K562 (cell line): Measurements from ENCODE around the gene FBXO36. TPM values are rescaled to one million over a fixed set of nuclear protein-coding genes. Genes with fewer than 3 reads are reported as not detected.
A peak's percentile ranks its signal among the peaks of the same experiment; 100 is the strongest.

Experiments
- C11orf30 ChIP-seq: fragments of 450-650 bp; IDR thresholded peaks from 2 replicates; pipeline ENCODE4 v1.6.1; 2016; ENCODE audit warnings: low read depth, mild to moderate bottlenecking
- CCNT2 ChIP-seq: IDR thresholded peaks from 2 replicates; pipeline ENCODE4 v1.6.1; 2011; ENCODE audit warnings: borderline replicate concordance, low read depth, mild to moderate bottlenecking, moderate library complexity, mixed read lengths, low read length; ENCODE audit not compliant: insufficient read length; ENCODE audit errors: extremely low read depth
- CHD1 ChIP-seq: fragments of 200-600 bp; sonication (generic); IDR thresholded peaks from one replicate; pipeline ENCODE4 v1.6.1; 2012; ENCODE audit warnings: mild to moderate bottlenecking, moderate library complexity, low read length, inconsistent platforms
- ELF1 ChIP-seq: fragments of 200-800 bp; sonication (Bioruptor generic); IDR thresholded peaks from 2 replicates; pipeline ENCODE4 v1.6.1; 2016; ENCODE audit warnings: missing genetic modification characterization, missing compliant biosample characterization
- ETV6 ChIP-seq, 3 experiments: fragments of 150-350 bp in 1 of 3; sonication (generic) in 1 of 3; formaldehyde crosslinking in 1 of 3; IDR thresholded peaks; 2 replicates each; pipeline versions ENCODE4 v1.6.1 to v1.8.0; 2014 to 2022; ENCODE audit warnings: borderline replicate concordance in 2 of 3, low read depth in 2 of 3, antibody characterized with exemption in 1 of 3, low read length in 1 of 3, mild to moderate bottlenecking in 1 of 3, missing genetic modification reagents in 1 of 3
- FOXJ3 ChIP-seq: sonication (generic); formaldehyde crosslinking; IDR thresholded peaks from 2 replicates; pipeline ENCODE4 v1.4.0; 2020; ENCODE audit warnings: mild to moderate bottlenecking, missing genetic modification reagents
- FUS ChIP-seq: fragments of 200-400 bp; formaldehyde crosslinking; optimal IDR thresholded peaks from 2 replicates; pipeline ENCODE3; 2017; ENCODE audit warnings: low read depth, low read length
- HDAC1 ChIP-seq, 2 experiments: fragments of 450-650 bp; IDR thresholded peaks; 2 replicates each; pipeline ENCODE4 v1.6.1; 2016 to 2017; ENCODE audit warnings: inconsistent platforms in 1 of 2, mild to moderate bottlenecking in 1 of 2, moderate library complexity in 1 of 2
- HEY1 ChIP-seq: fragments of 250-450 bp; sonication (Bioruptor Pico); IDR thresholded peaks from 2 replicates; pipeline ENCODE4 v1.5.0; 2020; ENCODE audit warnings: mild to moderate bottlenecking, moderate library complexity, borderline replicate concordance
- MAZ ChIP-seq, 2 experiments: fragments of 450-650 bp in 1 of 2; sonication (generic) in 1 of 2; formaldehyde crosslinking; IDR thresholded peaks in 1 of 2; conservative IDR thresholded peaks in 1 of 2; 2 replicates each; pipeline versions ENCODE4 v1.4.0 to v1.5.0; 2020; ENCODE audit warnings: mild to moderate bottlenecking in 1 of 2, missing genetic modification reagents in 1 of 2
- NCOA1 ChIP-seq: fragments of 450-650 bp; IDR thresholded peaks from 2 replicates; pipeline ENCODE4 v1.6.1; 2016; ENCODE audit warnings: low read depth
- RBFOX2 ChIP-seq: fragments of 200-400 bp; formaldehyde crosslinking; IDR thresholded peaks from 2 replicates; pipeline ENCODE4 v1.6.1; 2017; ENCODE audit warnings: low read depth, mild to moderate bottlenecking, low read length, moderate library complexity
- SRF ChIP-seq, 2 experiments: fragments of 250-450, 450-650 bp in 1 of 2; sonication (Bioruptor Pico) in 1 of 2; sonication (generic) in 1 of 2; formaldehyde crosslinking; IDR thresholded peaks; 2 replicates each; pipeline versions ENCODE4 v1.5.0 to v1.5.1; 2020 to 2022; ENCODE audit warnings: mild to moderate bottlenecking in 1 of 2, missing genetic modification reagents in 1 of 2
- TOE1 ChIP-seq, 2 experiments: fragments of 450-650 bp in 1 of 2; sonication (generic) in 1 of 2; formaldehyde crosslinking in 1 of 2; IDR thresholded peaks; 2 replicates each; pipeline versions ENCODE4 v1.7.1 to v1.8.0; 2016 to 2022; ENCODE audit warnings: borderline replicate concordance in 2 of 2, mild to moderate bottlenecking in 2 of 2, antibody characterized with exemption in 1 of 2, inconsistent platforms in 1 of 2, low read depth in 1 of 2, missing genetic modification reagents in 1 of 2, moderate library complexity in 1 of 2
- TRIM24 ChIP-seq, 2 experiments: fragments of 450-650 bp; IDR thresholded peaks; 2 replicates each; pipeline ENCODE4 v1.6.1; 2016
- ZNF586 ChIP-seq: fragments of 450-650 bp; formaldehyde crosslinking; conservative IDR thresholded peaks from 2 replicates; pipeline ENCODE4 v1.4.0; 2020; ENCODE audit warnings: mild to moderate bottlenecking, moderate library complexity
- polyA plus RNA-seq, 8 experiments: library from polyadenylated mRNA; depleted of rRNA in 4 of 8; stranded (reverse) in 5 of 8; unstranded in 3 of 8; fragments of >200 nt; fragmentation: Nextera tagmentation in 2 of 8; fragmentation: Illumina TruSeq in 1 of 8; extraction: Ambion mirVana in 2 of 8; extraction: Trizol in 1 of 8; gene quantifications; 2 replicates each; pipeline versions ENCODE4 v1.2.1 to v1.2.3, GENCODE V29; 2011 to 2014; ENCODE audit warnings: inconsistent platforms in 1 of 8, missing spikeins in 1 of 8
- total RNA-seq, 7 experiments: library from RNA; depleted of rRNA in 6 of 7; stranded (reverse); fragments of >200 nt in 6 of 7; fragmentation: Illumina TruSeq in 2 of 7; extraction: Trizol in 2 of 7; gene quantifications; 2 replicates each; pipeline versions ENCODE4 v1.2.1 to v1.2.3, GENCODE V29; 2011 to 2021; ENCODE audit warnings: low replicate concordance in 1 of 7
- TF ChIP-seq, protein P1 (sequence below): sonication (generic); formaldehyde crosslinking; IDR thresholded peaks from 2 replicates; pipeline ENCODE4 v1.4.0; 2020; ENCODE audit warnings: mild to moderate bottlenecking, missing genetic modification reagents
- TF ChIP-seq, protein P2 (sequence below), 3 experiments: fragments of 200-800 bp in 1 of 3; fragments of 250-450 bp in 1 of 3; fragments of 450-650 bp in 1 of 3; sonication (Bioruptor Pico) in 1 of 3; sonication (Bioruptor generic) in 1 of 3; formaldehyde crosslinking in 1 of 3; IDR thresholded peaks; 2 replicates each; pipeline versions ENCODE4 v1.6.1 to v1.8.0; 2016 to 2022; ENCODE audit warnings: mild to moderate bottlenecking in 2 of 3, missing genetic modification characterization in 2 of 3, missing compliant biosample characterization in 1 of 3, moderate library complexity in 1 of 3

The FBXO36 gene
- total and polyA plus RNA-seq, 9 of the 15 experiments (the other 6 are each of a cell fraction or from before 2014, with no cell fraction given): 0.40 to 0.91 (median 0.58) TPM

DNA sequence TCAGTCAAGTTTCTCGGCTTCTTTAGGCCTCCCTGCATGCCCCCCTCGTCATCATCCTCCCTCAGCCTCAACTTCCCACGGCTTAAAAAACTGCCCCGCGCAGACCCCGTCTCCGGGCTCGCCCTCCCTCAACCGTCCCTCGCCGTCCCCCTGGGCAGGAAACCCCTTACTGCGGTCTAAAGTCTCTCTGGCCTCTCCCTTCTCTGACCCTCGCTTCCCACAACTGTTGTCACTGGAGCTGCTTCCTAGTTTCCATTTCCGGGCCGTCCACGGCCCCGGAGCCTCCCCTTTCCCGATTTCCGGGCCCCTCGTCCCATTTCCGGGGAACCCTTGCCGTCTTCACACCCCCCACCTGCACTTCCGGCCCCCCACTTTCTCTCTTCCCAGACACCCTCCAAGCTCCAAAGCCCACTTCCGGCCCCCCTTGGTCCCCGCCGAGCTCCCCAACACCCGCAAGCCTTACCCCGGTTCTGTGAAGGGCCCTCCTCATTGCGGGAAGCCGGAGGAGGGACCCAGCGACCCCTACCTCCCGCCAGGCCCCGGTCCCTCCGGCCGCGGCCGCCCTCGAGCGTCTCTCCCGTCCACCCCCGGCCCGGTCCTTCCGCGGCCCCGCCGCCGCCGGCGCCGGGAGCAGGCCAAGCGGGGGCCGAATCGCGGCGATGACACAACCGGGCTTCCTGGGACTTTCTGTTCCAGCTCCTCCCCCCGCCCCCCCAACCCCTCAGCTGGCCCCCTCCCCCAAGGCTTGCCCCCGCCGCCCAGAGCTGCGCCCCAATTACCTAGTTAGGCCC lies 1.0 kb upstream of the FBXO36 start (continued):
- TF ChIP-seq ETV6 (IDR thresholded peaks at IDR 0.05; ENCODE audit: borderline replicate concordance in 1 of 2, low read depth in 2 of 2, low read length in 1 of 2): peak; percentile 88 to 95
- no peak for TF ChIP-seq ETV6 (CRISPR knock-in tag; IDR thresholded peaks at IDR 0.05; ENCODE audit: borderline replicate concordance)
- TF ChIP-seq TRIM24 (IDR thresholded peaks at IDR 0.05): peak in 1 of 2 experiments; percentile 58; a peak in 1 of 4 replicates
- TF ChIP-seq, protein P1, sequence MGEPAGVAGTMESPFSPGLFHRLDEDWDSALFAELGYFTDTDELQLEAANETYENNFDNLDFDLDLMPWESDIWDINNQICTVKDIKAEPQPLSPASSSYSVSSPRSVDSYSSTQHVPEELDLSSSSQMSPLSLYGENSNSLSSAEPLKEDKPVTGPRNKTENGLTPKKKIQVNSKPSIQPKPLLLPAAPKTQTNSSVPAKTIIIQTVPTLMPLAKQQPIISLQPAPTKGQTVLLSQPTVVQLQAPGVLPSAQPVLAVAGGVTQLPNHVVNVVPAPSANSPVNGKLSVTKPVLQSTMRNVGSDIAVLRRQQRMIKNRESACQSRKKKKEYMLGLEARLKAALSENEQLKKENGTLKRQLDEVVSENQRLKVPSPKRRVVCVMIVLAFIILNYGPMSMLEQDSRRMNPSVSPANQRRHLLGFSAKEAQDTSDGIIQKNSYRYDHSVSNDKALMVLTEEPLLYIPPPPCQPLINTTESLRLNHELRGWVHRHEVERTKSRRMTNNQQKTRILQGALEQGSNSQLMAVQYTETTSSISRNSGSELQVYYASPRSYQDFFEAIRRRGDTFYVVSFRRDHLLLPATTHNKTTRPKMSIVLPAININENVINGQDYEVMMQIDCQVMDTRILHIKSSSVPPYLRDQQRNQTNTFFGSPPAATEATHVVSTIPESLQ: no peak
- TF ChIP-seq HEY1 (CRISPR knock-in tag): no peak
- no peak for TF ChIP-seq FUS
- TF ChIP-seq CHD1: peak; percentile 39
- no peak for TF ChIP-seq SRF (CRISPR knock-in tag; IDR thresholded peaks at IDR 0.05)
- peak; percentile 76 for TF ChIP-seq ELF1 (tag)
- peak; percentile 79 for TF ChIP-seq NCOA1
- TF ChIP-seq TOE1 (IDR thresholded peaks at IDR 0.05; ENCODE audit: borderline replicate concordance): 0 out of 2 replicates have a peak, but pooled peaks have one; percentile 24
- no peak for TF ChIP-seq TOE1 (CRISPR knock-in tag; IDR thresholded peaks at IDR 0.05; ENCODE audit: borderline replicate concordance, low read depth)
- TF ChIP-seq MAZ (CRISPR knock-in tag; conservative IDR thresholded peaks at IDR 0.05 in 1 of 2, IDR thresholded peaks at IDR 0.05 in 1 of 2): 0 out of 4 replicates have a peak, but pooled peaks of 1 of the 2 experiments have one; percentile 9
- TF ChIP-seq HDAC1 (IDR thresholded peaks at IDR 0.05): peak in 1 of 2 experiments; percentile 69; a peak in 2 of 4 replicates
- TF ChIP-seq ZNF586 (CRISPR knock-in tag): no peak
- peak; percentile 8 for TF ChIP-seq CCNT2
- no peak for TF ChIP-seq FOXJ3 (CRISPR knock-in tag)
- TF ChIP-seq RBFOX2: peak; percentile 75
- TF ChIP-seq, protein P2, sequence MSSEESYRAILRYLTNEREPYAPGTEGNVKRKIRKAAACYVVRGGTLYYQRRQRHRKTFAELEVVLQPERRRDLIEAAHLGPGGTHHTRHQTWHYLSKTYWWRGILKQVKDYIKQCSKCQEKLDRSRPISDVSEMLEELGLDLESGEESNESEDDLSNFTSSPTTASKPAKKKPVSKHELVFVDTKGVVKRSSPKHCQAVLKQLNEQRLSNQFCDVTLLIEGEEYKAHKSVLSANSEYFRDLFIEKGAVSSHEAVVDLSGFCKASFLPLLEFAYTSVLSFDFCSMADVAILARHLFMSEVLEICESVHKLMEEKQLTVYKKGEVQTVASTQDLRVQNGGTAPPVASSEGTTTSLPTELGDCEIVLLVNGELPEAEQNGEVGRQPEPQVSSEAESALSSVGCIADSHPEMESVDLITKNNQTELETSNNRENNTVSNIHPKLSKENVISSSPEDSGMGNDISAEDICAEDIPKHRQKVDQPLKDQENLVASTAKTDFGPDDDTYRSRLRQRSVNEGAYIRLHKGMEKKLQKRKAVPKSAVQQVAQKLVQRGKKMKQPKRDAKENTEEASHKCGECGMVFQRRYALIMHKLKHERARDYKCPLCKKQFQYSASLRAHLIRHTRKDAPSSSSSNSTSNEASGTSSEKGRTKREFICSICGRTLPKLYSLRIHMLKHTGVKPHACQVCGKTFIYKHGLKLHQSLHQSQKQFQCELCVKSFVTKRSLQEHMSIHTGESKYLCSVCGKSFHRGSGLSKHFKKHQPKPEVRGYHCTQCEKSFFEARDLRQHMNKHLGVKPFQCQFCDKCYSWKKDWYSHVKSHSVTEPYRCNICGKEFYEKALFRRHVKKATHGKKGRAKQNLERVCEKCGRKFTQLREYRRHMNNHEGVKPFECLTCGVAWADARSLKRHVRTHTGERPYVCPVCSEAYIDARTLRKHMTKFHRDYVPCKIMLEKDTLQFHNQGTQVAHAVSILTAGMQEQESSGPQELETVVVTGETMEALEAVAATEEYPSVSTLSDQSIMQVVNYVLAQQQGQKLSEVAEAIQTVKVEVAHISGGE (CRISPR knock-in tag; IDR thresholded peaks at IDR 0.05): peak; percentile 70 to 95 (median 78); a peak in 5 of 6 replicates
- TF ChIP-seq C11orf30: peak; percentile 42; the same call in 1 of the 2 replicates
